H9 (cell line): ENCODE data around the gene FHIT. TPM values are rescaled to one million over a fixed set of nuclear protein-coding genes. Genes with fewer than 3 reads are reported as not detected.

Source experiments
- DNase-seq: peaks from one replicate; pipeline ENCODE4 v3.0.0-alpha.2; 2017
- H2AFZ ChIP-seq: one replicate; pipeline ENCODE4 v1.6.1; 2013; ENCODE audit warnings: mild to moderate bottlenecking, low read length, control low read depth, moderate library complexity
- H2AK5ac ChIP-seq: 2 replicates; pipeline ENCODE4 v1.6.1; 2013; ENCODE audit warnings: low read length, control low read depth, mixed read lengths; ENCODE audit not compliant: insufficient read length
- H2BK120ac ChIP-seq: one replicate; pipeline ENCODE4 v1.6.1; 2013; ENCODE audit warnings: low read depth, mild to moderate bottlenecking, low read length, control low read depth, inconsistent platforms; ENCODE audit not compliant: poor library complexity, severe bottlenecking
- H2BK12ac ChIP-seq: 2 replicates; pipeline ENCODE4 v1.6.1; 2013; ENCODE audit warnings: low read length, control low read depth, mixed read lengths, low read depth; ENCODE audit not compliant: insufficient read length
- H2BK15ac ChIP-seq: 2 replicates; pipeline ENCODE4 v1.6.1; 2013; ENCODE audit warnings: low read depth, low read length, control low read depth
- H2BK20ac ChIP-seq: one replicate; pipeline ENCODE4 v1.6.1; 2013; ENCODE audit warnings: low read depth, mild to moderate bottlenecking, low read length, control low read depth, inconsistent platforms; ENCODE audit not compliant: poor library complexity, severe bottlenecking
- H2BK5ac ChIP-seq: 2 replicates; pipeline ENCODE4 v1.6.1; 2013; ENCODE audit warnings: low read length, control low read depth, mixed read lengths; ENCODE audit not compliant: insufficient read length
- H3K14ac ChIP-seq: 2 replicates; pipeline ENCODE4 v1.6.1; 2013; ENCODE audit warnings: low read length, control low read depth; ENCODE audit not compliant: insufficient read depth
- H3K18ac ChIP-seq: 2 replicates; pipeline ENCODE4 v1.6.1; 2013; ENCODE audit warnings: low read depth, mild to moderate bottlenecking, mixed read lengths, low read length, control low read depth; ENCODE audit not compliant: insufficient read length
- H3K23ac ChIP-seq: 2 replicates; pipeline ENCODE4 v1.6.1; 2013; ENCODE audit warnings: low read length, control low read depth, mixed read lengths, low read depth; ENCODE audit not compliant: insufficient read length
- H3K23me2 ChIP-seq: 2 replicates; pipeline ENCODE4 v1.6.1; 2013; ENCODE audit warnings: low read depth, mild to moderate bottlenecking, mixed read lengths, low read length, control low read depth; ENCODE audit not compliant: insufficient read length, poor library complexity, severe bottlenecking
- H3K27ac ChIP-seq: 2 replicates; pipeline ENCODE4 v1.5.1; 2013; ENCODE audit warnings: low read length, control low read depth, mixed read lengths, low read depth; ENCODE audit not compliant: insufficient read length
- H3K27me3 ChIP-seq: 2 replicates; pipeline ENCODE4 v1.6.1; 2013; ENCODE audit warnings: low read length, control low read depth, inconsistent platforms; ENCODE audit not compliant: insufficient read depth
- H3K4ac ChIP-seq: 2 replicates; pipeline ENCODE4 v1.6.1; 2013; ENCODE audit warnings: low read depth, mild to moderate bottlenecking, control low read depth, inconsistent platforms, low read length, moderate library complexity
- H3K4me1 ChIP-seq: 2 replicates; pipeline ENCODE4 v1.6.1; 2013; ENCODE audit warnings: low read length, control low read depth, inconsistent platforms; ENCODE audit not compliant: insufficient read depth
- H3K4me2 ChIP-seq: 2 replicates; pipeline ENCODE4 v1.6.1; 2013; ENCODE audit warnings: low read length, control low read depth, mixed read lengths; ENCODE audit not compliant: insufficient read length, insufficient read depth
- H3K56ac ChIP-seq: 2 replicates; pipeline ENCODE4 v1.6.1; 2013; ENCODE audit warnings: low read depth, mild to moderate bottlenecking, mixed read lengths, low read length, control low read depth; ENCODE audit not compliant: insufficient read length
- H3K79me1 ChIP-seq: 2 replicates; pipeline ENCODE4 v1.6.1; 2013; ENCODE audit warnings: low read depth, mild to moderate bottlenecking, moderate library complexity, low read length, control low read depth, inconsistent platforms; ENCODE audit not compliant: insufficient read depth, poor library complexity, severe bottlenecking
- H3K79me2 ChIP-seq: 2 replicates; pipeline ENCODE4 v1.6.1; 2013; ENCODE audit warnings: low read length, control low read depth, inconsistent platforms; ENCODE audit not compliant: insufficient read depth
- H3K9ac ChIP-seq: 2 replicates; pipeline ENCODE4 v1.6.1; 2013; ENCODE audit warnings: low read length, control low read depth, mixed read lengths; ENCODE audit not compliant: insufficient read length; ENCODE audit errors: extremely low read depth
- H3K9me3 ChIP-seq: one replicate; pipeline ENCODE4 v1.6.1; 2013; ENCODE audit warnings: low read depth, low read length, inconsistent platforms; ENCODE audit not compliant: control insufficient read depth
- H3T11ph ChIP-seq: one replicate; pipeline ENCODE4 v1.6.1; 2013; ENCODE audit warnings: mild to moderate bottlenecking, low read length, control low read depth, inconsistent platforms
- H4K20me1 ChIP-seq: one replicate; pipeline ENCODE4 v1.6.1; 2013; ENCODE audit not compliant: control insufficient read depth, insufficient read length, insufficient read depth
- H4K5ac ChIP-seq: 2 replicates; pipeline ENCODE4 v1.6.1; 2013; ENCODE audit warnings: low read depth, mild to moderate bottlenecking, mixed read lengths, low read length, control low read depth; ENCODE audit not compliant: insufficient read length
- H4K8ac ChIP-seq: replicated peaks from 2 replicates; pipeline ENCODE4 v1.6.1; 2013; ENCODE audit warnings: low read length, control low read depth, mixed read lengths, low read depth; ENCODE audit not compliant: insufficient read length
- H4K91ac ChIP-seq: 2 replicates; pipeline ENCODE4 v1.6.1; 2013; ENCODE audit warnings: low read depth, mild to moderate bottlenecking, moderate library complexity, mixed read lengths, low read length, control low read depth; ENCODE audit not compliant: insufficient read length
- H3K27ac Mint-ChIP-seq, 3 experiments: 2 replicates in 2 of 3; 3 replicates in 1 of 3; pipeline ENCODE4 v1.8.0; 2020 to 2021; ENCODE audit warnings: mixed read lengths in 3 of 3, mild to moderate bottlenecking in 1 of 3, moderate library complexity in 1 of 3
- H3K27me3 Mint-ChIP-seq: 2 replicates; pipeline ENCODE4 v1.8.0; 2021; ENCODE audit warnings: low read depth, mild to moderate bottlenecking, moderate library complexity, mixed read lengths
- H3K36me3 Mint-ChIP-seq, 3 experiments: 2 replicates in 2 of 3; 3 replicates in 1 of 3; pipeline ENCODE4 v1.8.0; 2020 to 2021; ENCODE audit warnings: low read depth in 3 of 3, mixed read lengths in 3 of 3; ENCODE audit not compliant: insufficient read depth in 1 of 3
- H3K4me1 Mint-ChIP-seq, 2 experiments: 2 replicates each; pipeline ENCODE4 v1.8.0; 2020; ENCODE audit warnings: mixed read lengths in 2 of 2
- H3K4me3 Mint-ChIP-seq, 2 experiments: 2 replicates in 1 of 2; 3 replicates in 1 of 2; pipeline ENCODE4 v1.8.0; 2020 to 2021; ENCODE audit warnings: mild to moderate bottlenecking in 2 of 2, mixed read lengths in 2 of 2, moderate library complexity in 1 of 2
- H3K9me3 Mint-ChIP-seq, 2 experiments: 2 replicates in 1 of 2; 3 replicates in 1 of 2; pipeline ENCODE4 v1.8.0; 2020; ENCODE audit warnings: mild to moderate bottlenecking in 2 of 2, mixed read lengths in 2 of 2, moderate library complexity in 1 of 2
- CTCF ChIP-seq: fragments of 200-600 bp; sonication (generic); conservative IDR thresholded peaks from 3 replicates; pipeline ENCODE4 v1.8.0; 2021; ENCODE audit warnings: antibody characterized with exemption, mild to moderate bottlenecking
- WGBS: extraction: QIAGEN DNeasy Blood & Tissue Kit; methylation state at CpG from one replicate; pipeline ENCODE4 v1.1.7; 2013; ENCODE audit warnings: missing lambda C conversion rate, low lambda C conversion rate, mixed read lengths; ENCODE audit not compliant: insufficient read length; ENCODE audit errors: extremely low coverage; 5-methylcytosine and 5-hydroxymethylcytosine counted together
- total RNA-seq: library from RNA; stranded (reverse); gene quantifications from 2 replicates; pipeline ENCODE4 v1.2.1, GENCODE V29; 2021

The FHIT gene
- total RNA-seq, 1 experiment from 2014 or later: 3.0 TPM

- no peak overlapping the region for H3K27ac Mint-ChIP-seq
- Histone ChIP-seq H2AFZ (no peak overlapping the region), H4K91ac (no peak overlapping the region), H3K4me2 (no peak overlapping the region), H3K56ac (no peak overlapping the region), H3K9me3 (no peaks in the 10 kb centered on the region), H3K27me3 (no peaks in the 10 kb centered on the region), H3K23me2 (no peaks in the 10 kb centered on the region), H3T11ph (no peak overlapping the region), H4K8ac (no peak overlapping the region), H3K23ac (no peak overlapping the region), H2BK15ac (no peak overlapping the region), H3K14ac (no peak overlapping the region), H2BK120ac (no peak overlapping the region), H3K79me1 (no peaks in the 10 kb centered on the region), H4K20me1 (no peaks in the 10 kb centered on the region), H3K4me1 (no peaks in the 10 kb centered on the region), H3K79me2 (no peaks in the 10 kb centered on the region), H2BK5ac (no peak overlapping the region), H3K18ac (no peak overlapping the region), H2AK5ac (no peak overlapping the region), H2BK20ac (no peak overlapping the region), H3K4ac (no peak overlapping the region), H3K9ac (no peak overlapping the region), H2BK12ac (no peak overlapping the region), H4K5ac (no peak overlapping the region), H3K27ac (no peak overlapping the region)
- no CpG with 5 or more reads among the region's 3 CpGs for WGBS
- DNase-seq: no peak
- H3K4me3 Mint-ChIP-seq: no peak overlapping the region
- H3K36me3 Mint-ChIP-seq: peaks cover 0 to 5% (median 0%) of the 10 kb centered on the region in 3 experiments; a peak in 1 of 7 replicates
- no peak for TF ChIP-seq CTCF
- H3K27me3 Mint-ChIP-seq: no peaks in the 10 kb centered on the region
- no peaks in the 10 kb centered on the region for H3K4me1 Mint-ChIP-seq
- no peaks in the 10 kb centered on the region; a peak in 1 of 5 replicates for H3K9me3 Mint-ChIP-seq
These were observed 969.3 kb downstream of the FHIT start for GRCh38 chr3:60281970-60282369.
